CD4-positive, alpha-beta T cell (primary cell): Measurements from ENCODE around the gene ZEB1. TPM values are rescaled to one million over a fixed set of nuclear protein-coding genes. Genes with fewer than 3 reads are reported as not detected.

ENCODE experiments used
- ATAC-seq: fragments of 200-7000 bp; cut with Tn5 transposase; one replicate; pipeline ENCODE4 v1.10.0; 2022; ENCODE audit warnings: mild to moderate bottlenecking; ENCODE audit not compliant: poor library complexity
- CTCF ChIA-PET: fragments of 350-600 bp; sonication (Branson Sonifier 250); formaldehyde crosslinking; loops from one replicate; lab custom pipeline; 2021; ENCODE audit warnings: antibody characterized with exemption, inconsistent platforms; lab: Charles Lee
- POLR2A ChIA-PET: fragments of 350-600 bp; sonication (Branson Sonifier 250); formaldehyde crosslinking; loops from one replicate; lab custom pipeline; 2021; ENCODE audit warnings: antibody characterized with exemption, inconsistent platforms; lab: Charles Lee
- DNase-seq, 14 experiments: peaks; one replicate each; pipeline ENCODE4 v3.0.0-alpha.2; 2013 to 2020; ENCODE audit warnings: mixed read lengths in 2 of 14
- H3K27ac ChIP-seq, 2 donors: one replicate each; pipeline versions ENCODE4 v1.5.1 to v1.7.0; 2013; ENCODE audit warnings: low read length in 2 of 2, low read depth in 1 of 2, mild to moderate bottlenecking in 1 of 2
- H3K27me3 ChIP-seq, 2 experiments: 1 replicate in 1 of 2; 2 replicates in 1 of 2; pipeline versions ENCODE4 v1.6.1 to v1.7.0; 2013; ENCODE audit warnings: low read length in 2 of 2, control low read depth in 1 of 2, mild to moderate bottlenecking in 1 of 2, moderate library complexity in 1 of 2; ENCODE audit not compliant: insufficient read depth in 2 of 2, control insufficient read depth in 1 of 2
- H3K36me3 ChIP-seq: one replicate; pipeline ENCODE4 v1.6.1; 2013; ENCODE audit warnings: low read length, control low read depth; ENCODE audit not compliant: insufficient read depth
- H3K4me1 ChIP-seq: one replicate; pipeline ENCODE4 v1.6.1; 2013; ENCODE audit warnings: low read length, control low read depth; ENCODE audit not compliant: insufficient read depth
- H3K4me3 ChIP-seq: one replicate; pipeline ENCODE4 v1.5.1; 2013; ENCODE audit warnings: mild to moderate bottlenecking, low read length, moderate library complexity
- H3K9me3 ChIP-seq, 2 experiments: 1 replicate in 1 of 2; 2 replicates in 1 of 2; pipeline versions ENCODE4 v1.6.1 to v1.7.0; 2013; ENCODE audit warnings: low read length in 2 of 2, mild to moderate bottlenecking in 2 of 2, control low read depth in 1 of 2, moderate library complexity in 1 of 2; ENCODE audit not compliant: control insufficient read depth in 1 of 2, insufficient read depth in 1 of 2
- H3K27ac Mint-ChIP-seq: one replicate; pipeline ENCODE4 v1.8.0; 2020; ENCODE audit warnings: mixed read lengths
- H3K27me3 Mint-ChIP-seq: one replicate; pipeline ENCODE4 v1.8.0; 2021; ENCODE audit warnings: mixed read lengths
- H3K36me3 Mint-ChIP-seq: one replicate; pipeline ENCODE4 v1.8.0; 2021; ENCODE audit warnings: low read depth, mixed read lengths
- H3K4me1 Mint-ChIP-seq: one replicate; pipeline ENCODE4 v1.8.0; 2021; ENCODE audit warnings: low read depth, mixed read lengths
- H3K4me3 Mint-ChIP-seq: one replicate; pipeline ENCODE4 v1.8.0; 2020; ENCODE audit warnings: mild to moderate bottlenecking, mixed read lengths
- H3K9me3 Mint-ChIP-seq: one replicate; pipeline ENCODE4 v1.8.0; 2020; ENCODE audit warnings: mixed read lengths
- CTCF ChIP-seq: fragments of 200-600 bp; IDR thresholded peaks from one replicate; pipeline ENCODE4 v1.8.0; 2022; ENCODE audit warnings: antibody characterized with exemption, mild to moderate bottlenecking
- intact Hi-C, 2 experiments: fragments of 100-400 bp; cut with DNase I in 1 of 2; cut with micrococcal nuclease in 1 of 2; formaldehyde crosslinking; loops; one replicate each; pipeline versions ENCODE4 v1.15.1 to v1.9.0; 2023 to 2025; cut with DNase I, micrococcal nuclease
- total RNA-seq, 174 experiments: library from RNA in 2 of 174; stranded (reverse) in 2 of 174; gene quantifications; one replicate each; pipeline ENCODE4 v1.2.3 and lab custom pipeline; 2021 to 2026

ZEB1 gene
- total RNA-seq, 2 experiments from 2014 or later = 132 to 134 TPM

- H3K27me3 Mint-ChIP-seq = no peaks in the 10 kb centered on the region
- H3K4me1 Mint-ChIP-seq = no peaks in the 10 kb centered on the region
- no peaks in the 10 kb centered on the region for H3K4me1 ChIP-seq
- H3K36me3 Mint-ChIP-seq = no peaks in the 10 kb centered on the region
- H3K9me3 ChIP-seq = no peaks in the 10 kb centered on the region
- H3K9me3 Mint-ChIP-seq = no peaks in the 10 kb centered on the region
- ATAC-seq (no peak), DNase-seq (no peak)
- CTCF ChIA-PET = interaction anchor here (1.1 to 1.3 kb wide), 2 partner anchors 14 to 15 kb away, joined by 4 to 5 read pairs; no protein-coding TSS in a partner anchor
- H3K27me3 ChIP-seq = no peaks in the 10 kb centered on the region
- intact Hi-C loops = no loop called here
- H3K4me3 Mint-ChIP-seq = no peak overlapping the region
- no peak for TF ChIP-seq CTCF
- no peak overlapping the region for H3K4me3 ChIP-seq
- POLR2A ChIA-PET = no interaction called here
- H3K27ac ChIP-seq = no peak overlapping the region
- H3K36me3 ChIP-seq = no peaks in the 10 kb centered on the region
- no peak overlapping the region for H3K27ac Mint-ChIP-seq
These were observed 28.6 kb upstream of the ZEB1 start for GRCh38 chr10:31290386-31290785.

GRCh38 chr10:31291123-31291522 lies 27.9 kb upstream of the ZEB1 start:
- no peaks in the 10 kb centered on the region for H3K4me1 Mint-ChIP-seq
- no peak overlapping the region for H3K27ac ChIP-seq
- ATAC-seq (no peak), DNase-seq (no peak)
- CTCF ChIA-PET = interaction anchor here (1.1 kb wide), 1 partner anchor 14 kb away, joined by 4 read pairs; no protein-coding TSS in a partner anchor
- H3K4me1 ChIP-seq = no peaks in the 10 kb centered on the region
- intact Hi-C loops = no loop called here
- no peak for TF ChIP-seq CTCF
- H3K4me3 ChIP-seq = no peak overlapping the region
- H3K4me3 Mint-ChIP-seq = no peak overlapping the region
- no peaks in the 10 kb centered on the region for H3K36me3 ChIP-seq
- POLR2A ChIA-PET = no interaction called here
- no peaks in the 10 kb centered on the region for H3K9me3 ChIP-seq
- H3K27me3 Mint-ChIP-seq = no peaks in the 10 kb centered on the region
- H3K36me3 Mint-ChIP-seq = no peaks in the 10 kb centered on the region
- no peaks in the 10 kb centered on the region for H3K27me3 ChIP-seq
- no peak overlapping the region for H3K27ac Mint-ChIP-seq
- H3K9me3 Mint-ChIP-seq = no peaks in the 10 kb centered on the region

- no peak overlapping the region for H3K4me3 Mint-ChIP-seq
- ChIA-PET CTCF (no interaction called here), POLR2A (interaction anchor here (0.6 kb wide), 1 partner anchor 333 kb away, joined by 4 read pairs; no protein-coding TSS in a partner anchor)
- Histone ChIP-seq H3K36me3 (no peaks in the 10 kb centered on the region), H3K27me3 (no peaks in the 10 kb centered on the region), H3K4me3 (no peak overlapping the region), H3K4me1 (no peaks in the 10 kb centered on the region), H3K27ac (no peak overlapping the region), H3K9me3 (no peaks in the 10 kb centered on the region)
- peaks cover 5% of the 10 kb centered on the region for H3K4me1 Mint-ChIP-seq
- H3K36me3 Mint-ChIP-seq = no peaks in the 10 kb centered on the region
- DNase-seq (no peak), ATAC-seq (no peak)
- no peak overlapping the region for H3K27ac Mint-ChIP-seq
- TF ChIP-seq CTCF = no peak
- intact Hi-C loops = no loop called here
- no peaks in the 10 kb centered on the region for H3K9me3 Mint-ChIP-seq
- no peaks in the 10 kb centered on the region for H3K27me3 Mint-ChIP-seq
These were observed 24.5 kb upstream of the ZEB1 start for GRCh38 chr10:31294558-31294957.
